Gastroesophageal sphincter (tissue), 3 donors: ENCODE data around the gene PLCB4.

Source experiments
- EP300 ChIP-seq: sonication (generic); formaldehyde crosslinking; IDR thresholded peaks from one replicate; pipeline ENCODE4 v1.6.1; 2017; ENCODE audit warnings: antibody characterized with exemption, mild to moderate bottlenecking
- POLR2A ChIP-seq, 2 donors: fragments of 450-650 bp; IDR thresholded peaks; one replicate each; pipeline ENCODE4 v1.6.1; 2017; ENCODE audit warnings: antibody characterized with exemption in 2 of 2, mild to moderate bottlenecking in 2 of 2, moderate library complexity in 1 of 2
- POLR2AphosphoS5 ChIP-seq: sonication (generic); formaldehyde crosslinking; IDR thresholded peaks from one replicate; pipeline ENCODE4 v1.6.1; 2017; ENCODE audit warnings: antibody characterized with exemption
- TF ChIP-seq, protein P1 (sequence below), 4 experiments: fragments of 200-600 bp in 2 of 4; fragments of 450-650 bp in 2 of 4; sonication (generic) in 1 of 4; IDR thresholded peaks; one replicate each; pipeline ENCODE4 v1.5.1; 2017 to 2019; ENCODE audit warnings: antibody characterized with exemption in 4 of 4, mild to moderate bottlenecking in 2 of 4, moderate library complexity in 2 of 4

DNA sequence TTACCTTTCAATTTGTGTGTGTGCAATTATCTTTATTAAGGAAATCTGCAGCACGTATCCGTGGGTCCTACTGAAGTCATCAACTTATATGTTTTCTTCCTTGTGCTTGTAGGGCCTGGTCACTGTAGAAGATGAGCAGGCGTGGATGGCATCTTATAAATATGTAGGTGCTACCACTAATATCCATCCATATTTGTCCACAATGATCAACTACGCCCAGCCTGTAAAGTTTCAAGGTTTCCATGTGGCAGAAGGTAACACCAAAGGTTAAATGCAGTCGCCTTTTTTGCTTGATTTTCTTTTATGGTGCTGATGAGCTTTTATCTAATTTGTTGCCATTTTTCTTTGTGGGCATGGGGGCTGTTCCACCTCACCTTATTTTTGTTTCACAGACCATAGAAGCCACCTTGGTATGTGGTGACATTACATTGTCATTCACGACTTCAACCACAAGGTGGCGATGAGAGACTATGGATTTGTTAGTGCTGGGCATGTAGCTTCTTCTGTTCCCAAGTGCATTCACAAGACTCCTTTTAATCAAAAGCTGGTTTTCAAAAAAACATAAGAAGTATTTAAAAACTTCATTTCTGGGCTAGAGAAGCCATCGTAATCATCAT, 339.0 kb downstream of the PLCB4 start:
- TF ChIP-seq, protein P1, sequence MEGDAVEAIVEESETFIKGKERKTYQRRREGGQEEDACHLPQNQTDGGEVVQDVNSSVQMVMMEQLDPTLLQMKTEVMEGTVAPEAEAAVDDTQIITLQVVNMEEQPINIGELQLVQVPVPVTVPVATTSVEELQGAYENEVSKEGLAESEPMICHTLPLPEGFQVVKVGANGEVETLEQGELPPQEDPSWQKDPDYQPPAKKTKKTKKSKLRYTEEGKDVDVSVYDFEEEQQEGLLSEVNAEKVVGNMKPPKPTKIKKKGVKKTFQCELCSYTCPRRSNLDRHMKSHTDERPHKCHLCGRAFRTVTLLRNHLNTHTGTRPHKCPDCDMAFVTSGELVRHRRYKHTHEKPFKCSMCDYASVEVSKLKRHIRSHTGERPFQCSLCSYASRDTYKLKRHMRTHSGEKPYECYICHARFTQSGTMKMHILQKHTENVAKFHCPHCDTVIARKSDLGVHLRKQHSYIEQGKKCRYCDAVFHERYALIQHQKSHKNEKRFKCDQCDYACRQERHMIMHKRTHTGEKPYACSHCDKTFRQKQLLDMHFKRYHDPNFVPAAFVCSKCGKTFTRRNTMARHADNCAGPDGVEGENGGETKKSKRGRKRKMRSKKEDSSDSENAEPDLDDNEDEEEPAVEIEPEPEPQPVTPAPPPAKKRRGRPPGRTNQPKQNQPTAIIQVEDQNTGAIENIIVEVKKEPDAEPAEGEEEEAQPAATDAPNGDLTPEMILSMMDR (IDR thresholded peaks at IDR 0.05), result peak; percentile 72 to 87 (median 80)
- TF ChIP-seq POLR2A (IDR thresholded peaks at IDR 0.05) (no peak), POLR2AphosphoS5 (no peak), EP300 (no peak)
